ENCODE results near the gene IL17REL. TPM values are rescaled to one million over a fixed set of nuclear protein-coding genes. Genes with fewer than 3 reads are reported as not detected.
A peak's percentile ranks its signal among the peaks of the same experiment; 100 is the strongest.

IL17REL gene
- polyA plus RNA-seq, 3 donors, result not detected

DNA sequence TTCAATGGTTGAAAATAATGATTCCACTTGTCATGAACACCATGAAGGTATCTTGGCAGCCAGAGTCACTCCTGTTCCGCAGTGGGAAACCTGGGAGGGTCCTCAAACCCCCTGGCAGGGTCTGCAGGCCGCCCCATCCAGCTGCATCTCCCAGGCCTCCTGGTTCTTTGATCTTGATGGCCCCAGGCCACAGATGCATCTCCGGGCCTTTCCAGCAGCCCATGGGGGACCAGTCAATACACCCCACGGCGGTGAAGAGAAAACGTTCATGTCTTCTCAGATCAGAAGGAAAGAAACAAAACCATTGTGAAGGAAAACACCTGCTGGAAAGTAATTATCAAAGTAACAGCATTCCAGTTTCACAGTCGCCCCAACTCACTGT, 47.3 kb upstream of the IL17REL start:
- DNase-seq, result no peak
- peaks cover 8 to 9% of the 10 kb centered on the region in 2 donors for H3K36me3 Mint-ChIP-seq
- peaks cover 28 to 42% (median 29%) of the 10 kb centered on the region in 3 donors for H3K27me3 Mint-ChIP-seq (ENCODE audit: low read depth in 3 of 3)
- TF ChIP-seq, protein P1, sequence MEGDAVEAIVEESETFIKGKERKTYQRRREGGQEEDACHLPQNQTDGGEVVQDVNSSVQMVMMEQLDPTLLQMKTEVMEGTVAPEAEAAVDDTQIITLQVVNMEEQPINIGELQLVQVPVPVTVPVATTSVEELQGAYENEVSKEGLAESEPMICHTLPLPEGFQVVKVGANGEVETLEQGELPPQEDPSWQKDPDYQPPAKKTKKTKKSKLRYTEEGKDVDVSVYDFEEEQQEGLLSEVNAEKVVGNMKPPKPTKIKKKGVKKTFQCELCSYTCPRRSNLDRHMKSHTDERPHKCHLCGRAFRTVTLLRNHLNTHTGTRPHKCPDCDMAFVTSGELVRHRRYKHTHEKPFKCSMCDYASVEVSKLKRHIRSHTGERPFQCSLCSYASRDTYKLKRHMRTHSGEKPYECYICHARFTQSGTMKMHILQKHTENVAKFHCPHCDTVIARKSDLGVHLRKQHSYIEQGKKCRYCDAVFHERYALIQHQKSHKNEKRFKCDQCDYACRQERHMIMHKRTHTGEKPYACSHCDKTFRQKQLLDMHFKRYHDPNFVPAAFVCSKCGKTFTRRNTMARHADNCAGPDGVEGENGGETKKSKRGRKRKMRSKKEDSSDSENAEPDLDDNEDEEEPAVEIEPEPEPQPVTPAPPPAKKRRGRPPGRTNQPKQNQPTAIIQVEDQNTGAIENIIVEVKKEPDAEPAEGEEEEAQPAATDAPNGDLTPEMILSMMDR (IDR thresholded peaks at IDR 0.05), result no peak
- H3K9me3 ChIP-seq (replicated peaks in 1 of 2; ENCODE audit: control insufficient read depth in 1 of 2, insufficient read depth in 1 of 2, low read length in 2 of 2), result no peaks in the 10 kb centered on the region
- H3K27ac ChIP-seq (ENCODE audit: low read depth in 1 of 2, low read length in 2 of 2), result no peak overlapping the region
- no peaks in the 10 kb centered on the region for H4K20me1 ChIP-seq (ENCODE audit: insufficient read depth, low read length)
- H3K4me3 ChIP-seq (replicated peaks in 1 of 3; ENCODE audit: low read depth in 2 of 3, low read length in 3 of 3), result no peak overlapping the region
- 92% methylated on average over 7 of the region's 7 CpGs for WGBS (ENCODE audit: insufficient coverage)
- peaks cover 0 to 4% (median 2%) of the 10 kb centered on the region in 7 donors for H3K9me3 Mint-ChIP-seq
- peaks cover 16% of the 10 kb centered on the region for H3K4me1 Mint-ChIP-seq
- intact Hi-C loops (cut with micrococcal nuclease), result no loop called here
- H3K27me3 ChIP-seq (ENCODE audit: control insufficient read depth in 2 of 2, insufficient read depth in 2 of 2, low read length in 2 of 2), result peaks cover 5 to 31% of the 10 kb centered on the region in 2 donors
- H3K4me3 Mint-ChIP-seq, result no peak overlapping the region
- H3K79me2 ChIP-seq (ENCODE audit: insufficient read depth, low read length), result no peaks in the 10 kb centered on the region
- no peaks in the 10 kb centered on the region for H3K36me3 ChIP-seq (replicated peaks in 1 of 2; ENCODE audit: control insufficient read depth in 1 of 2, insufficient read depth in 2 of 2, low read length in 2 of 2)
- peaks cover 3 to 25% of the 10 kb centered on the region in 2 donors for H3K4me1 ChIP-seq (ENCODE audit: control insufficient read depth in 1 of 2, insufficient read depth in 2 of 2, low read length in 2 of 2)
- H3K9ac ChIP-seq (ENCODE audit: insufficient read depth, low read length, poor library complexity, severe bottlenecking), result no peak overlapping the region
- no peak overlapping the region for H3K4me2 ChIP-seq (replicated peaks; ENCODE audit: extremely low read depth, low read length, poor library complexity, severe bottlenecking)
- H3K27ac Mint-ChIP-seq, result no peak overlapping the region
- no peak overlapping the region for H2AFZ ChIP-seq (ENCODE audit: insufficient read depth, low read depth, low read length, poor library complexity, severe bottlenecking)

DNA sequence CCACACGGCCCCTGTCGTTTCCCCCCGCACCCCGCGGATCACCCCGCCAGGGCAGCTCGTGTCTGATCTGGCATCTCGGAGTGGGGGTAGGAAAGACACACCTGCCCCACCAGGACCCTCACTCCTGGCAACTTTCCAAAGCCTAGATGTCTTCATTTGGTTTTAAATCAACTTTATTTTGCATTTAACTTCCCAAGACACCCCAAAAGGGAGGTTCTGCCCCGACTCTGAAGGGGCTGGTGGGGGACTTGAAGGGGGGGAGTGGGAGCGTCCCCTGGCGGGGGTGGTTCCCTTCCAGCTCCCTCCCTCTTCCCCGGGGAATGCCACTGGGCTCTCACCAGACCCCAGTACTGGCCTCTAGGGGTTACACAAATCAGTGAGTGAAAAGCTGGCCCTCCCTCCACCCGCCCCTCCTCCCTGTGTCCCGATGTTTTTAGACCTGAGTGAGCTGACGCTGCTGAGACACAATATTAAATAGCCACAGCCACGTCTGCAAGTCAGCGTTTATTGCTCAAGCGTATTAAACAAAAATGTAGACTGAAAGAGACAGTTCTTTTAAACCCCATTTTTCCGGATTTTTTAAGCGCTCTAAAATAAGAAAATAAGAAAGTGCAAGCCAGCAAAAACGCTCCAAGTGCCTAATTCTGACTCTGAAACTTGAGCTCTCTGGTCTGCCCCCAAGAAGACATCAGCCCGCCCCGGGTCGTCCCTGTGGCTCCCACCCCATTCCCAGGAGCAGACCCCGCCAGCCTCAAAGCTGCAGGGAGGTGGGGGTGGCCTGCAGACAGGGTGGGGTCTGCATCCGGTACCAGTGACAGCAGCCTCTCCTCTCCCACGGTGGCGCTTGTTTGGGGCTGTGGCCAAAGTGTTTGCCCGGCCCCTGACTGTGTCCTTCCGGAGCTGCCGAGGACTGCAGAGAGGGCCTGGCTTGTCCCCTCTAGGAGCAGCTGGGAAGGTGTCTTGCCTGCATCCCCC, 46.6 kb upstream of the IL17REL start:
- no peaks in the 10 kb centered on the region for H3K36me3 ChIP-seq (replicated peaks in 1 of 2; ENCODE audit: control insufficient read depth in 1 of 2, insufficient read depth in 2 of 2, low read length in 2 of 2)
- H3K36me3 Mint-ChIP-seq, result peaks cover 7 to 8% of the 10 kb centered on the region in 2 donors
- H3K27ac Mint-ChIP-seq, result no peak overlapping the region
- peak overlapping the region; percentile 19 for H3K4me2 ChIP-seq (replicated peaks; ENCODE audit: extremely low read depth, low read length, poor library complexity, severe bottlenecking)
- DNase-seq, result no peak
- peaks cover 16% of the 10 kb centered on the region for H3K4me1 Mint-ChIP-seq
- H3K4me3 ChIP-seq (replicated peaks in 1 of 3; ENCODE audit: low read depth in 2 of 3, low read length in 3 of 3), result no peak overlapping the region
- no peak overlapping the region for H3K27ac ChIP-seq (ENCODE audit: low read depth in 1 of 2, low read length in 2 of 2)
- no peaks in the 10 kb centered on the region for H3K79me2 ChIP-seq (ENCODE audit: insufficient read depth, low read length)
- WGBS (ENCODE audit: insufficient coverage), result 75% methylated on average over 15 of the region's 31 CpGs
- H3K27me3 Mint-ChIP-seq (ENCODE audit: low read depth in 3 of 3), result peaks cover 28 to 42% (median 29%) of the 10 kb centered on the region in 3 donors
- peaks cover 3 to 25% of the 10 kb centered on the region in 2 donors for H3K4me1 ChIP-seq (ENCODE audit: control insufficient read depth in 1 of 2, insufficient read depth in 2 of 2, low read length in 2 of 2)
- no peaks in the 10 kb centered on the region for H4K20me1 ChIP-seq (ENCODE audit: insufficient read depth, low read length)
- peaks cover 5 to 31% of the 10 kb centered on the region in 2 donors for H3K27me3 ChIP-seq (ENCODE audit: control insufficient read depth in 2 of 2, insufficient read depth in 2 of 2, low read length in 2 of 2)
- intact Hi-C loops (cut with micrococcal nuclease), result no loop called here
- no peak overlapping the region for H2AFZ ChIP-seq (ENCODE audit: insufficient read depth, low read depth, low read length, poor library complexity, severe bottlenecking)
- TF ChIP-seq, protein P1 (IDR thresholded peaks at IDR 0.05), result no peak
- peaks cover 0 to 4% (median 2%) of the 10 kb centered on the region in 7 donors for H3K9me3 Mint-ChIP-seq
- H3K4me3 Mint-ChIP-seq, result peak overlapping the region in 1 of 2 donors; percentile 67
- peaks cover 0 to under 1% of the 10 kb centered on the region in 2 donors for H3K9me3 ChIP-seq (replicated peaks in 1 of 2; ENCODE audit: control insufficient read depth in 1 of 2, insufficient read depth in 1 of 2, low read length in 2 of 2)
- peak overlapping the region; percentile 1 for H3K9ac ChIP-seq (ENCODE audit: insufficient read depth, low read length, poor library complexity, severe bottlenecking)

Measured in CD14-positive monocyte (primary cell).